Vagina (tissue), 2 donors: ENCODE data around the gene MYO7B.

ENCODE experiments used
- POLR2A ChIP-seq, 2 donors: fragments of 450-650 bp; IDR thresholded peaks; one replicate each; pipeline ENCODE4 v1.6.1; 2017; ENCODE audit warnings: antibody characterized with exemption in 2 of 2, mild to moderate bottlenecking in 2 of 2, moderate library complexity in 2 of 2
- POLR2AphosphoS5 ChIP-seq, 2 donors: sonication (generic); formaldehyde crosslinking; IDR thresholded peaks; one replicate each; pipeline ENCODE4 v1.9.0; 2017; ENCODE audit warnings: antibody characterized with exemption in 2 of 2, mild to moderate bottlenecking in 2 of 2, low read depth in 1 of 2; ENCODE audit not compliant: insufficient read depth in 1 of 2
- TF ChIP-seq, protein P1 (sequence below), 3 experiments: fragments of 450-650 bp in 2 of 3; fragments of 200-600 bp in 1 of 3; sonication (generic) in 1 of 3; IDR thresholded peaks; one replicate each; pipeline ENCODE4 v1.5.1; 2017 to 2019; ENCODE audit warnings: antibody characterized with exemption in 3 of 3, mild to moderate bottlenecking in 2 of 3, moderate library complexity in 2 of 3

DNA sequence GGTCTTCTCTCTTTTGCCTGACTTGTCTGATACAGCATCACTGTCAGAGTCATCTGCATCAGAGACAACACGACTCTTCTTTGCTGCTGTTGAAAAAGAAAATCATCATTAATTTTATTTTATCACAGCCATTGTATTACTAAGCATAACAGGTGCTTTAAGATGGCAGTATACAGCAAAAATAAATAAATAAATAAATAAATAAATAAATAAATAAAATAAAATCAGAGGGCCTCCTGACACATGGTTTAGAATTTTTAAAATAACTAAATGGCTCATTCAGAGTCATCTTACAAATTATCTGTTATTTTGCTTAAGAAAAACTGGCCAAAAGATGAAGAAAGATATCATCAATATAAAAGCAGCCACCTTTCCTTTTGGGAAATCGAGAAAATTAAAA lies 32.0 kb upstream of the MYO7B start:
- no peak for TF ChIP-seq POLR2A (IDR thresholded peaks at IDR 0.05)
- TF ChIP-seq, protein P1, sequence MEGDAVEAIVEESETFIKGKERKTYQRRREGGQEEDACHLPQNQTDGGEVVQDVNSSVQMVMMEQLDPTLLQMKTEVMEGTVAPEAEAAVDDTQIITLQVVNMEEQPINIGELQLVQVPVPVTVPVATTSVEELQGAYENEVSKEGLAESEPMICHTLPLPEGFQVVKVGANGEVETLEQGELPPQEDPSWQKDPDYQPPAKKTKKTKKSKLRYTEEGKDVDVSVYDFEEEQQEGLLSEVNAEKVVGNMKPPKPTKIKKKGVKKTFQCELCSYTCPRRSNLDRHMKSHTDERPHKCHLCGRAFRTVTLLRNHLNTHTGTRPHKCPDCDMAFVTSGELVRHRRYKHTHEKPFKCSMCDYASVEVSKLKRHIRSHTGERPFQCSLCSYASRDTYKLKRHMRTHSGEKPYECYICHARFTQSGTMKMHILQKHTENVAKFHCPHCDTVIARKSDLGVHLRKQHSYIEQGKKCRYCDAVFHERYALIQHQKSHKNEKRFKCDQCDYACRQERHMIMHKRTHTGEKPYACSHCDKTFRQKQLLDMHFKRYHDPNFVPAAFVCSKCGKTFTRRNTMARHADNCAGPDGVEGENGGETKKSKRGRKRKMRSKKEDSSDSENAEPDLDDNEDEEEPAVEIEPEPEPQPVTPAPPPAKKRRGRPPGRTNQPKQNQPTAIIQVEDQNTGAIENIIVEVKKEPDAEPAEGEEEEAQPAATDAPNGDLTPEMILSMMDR (IDR thresholded peaks at IDR 0.05): no peak
- no peak for TF ChIP-seq POLR2AphosphoS5 (IDR thresholded peaks at IDR 0.05; ENCODE audit: insufficient read depth in 1 of 2, low read depth in 1 of 2)
